Bronchial epithelial cell (primary cell): ENCODE results near the gene PIF1. TPM values are rescaled to one million over a fixed set of nuclear protein-coding genes. Genes with fewer than 3 reads are reported as not detected.

Experiments used
- DNase-seq: peaks from one replicate; pipeline ENCODE4 v3.0.0-alpha.2; 2010; ENCODE audit warnings: low read depth
- FAIRE-seq: peaks from 2 replicates; lab custom pipeline; 2011; peaks lifted over from hg19 to GRCh38; lab: Jason Lieb, UNC
- H3K27me3 ChIP-seq: 2 replicates; pipeline ENCODE4 v1.5.1; 2011; ENCODE audit warnings: low read length; ENCODE audit not compliant: control insufficient read depth, insufficient read depth
- H3K36me3 ChIP-seq: 2 replicates; pipeline ENCODE4 v1.5.1; 2011; ENCODE audit warnings: low read length; ENCODE audit not compliant: control insufficient read depth, insufficient read depth
- H3K4me3 ChIP-seq: 2 replicates; pipeline ENCODE4 v1.5.1; 2011; ENCODE audit warnings: mild to moderate bottlenecking, low read depth, low read length, control low read depth
- CTCF ChIP-seq: IDR thresholded peaks from 2 replicates; pipeline ENCODE4 v1.5.1; 2011; ENCODE audit warnings: mild to moderate bottlenecking, moderate library complexity, low read length, control low read depth, inconsistent platforms; ENCODE audit not compliant: insufficient read depth, severe bottlenecking
- total RNA-seq: library from RNA; depleted of rRNA; stranded (reverse); fragments of >200 nt; gene quantifications from 2 replicates; pipeline ENCODE4 v1.2.1, GENCODE V29; 2014

Gene PIF1
- total RNA-seq, 1 donor from 2014 or later: 0.26 TPM

- H3K4me3 ChIP-seq: peak overlapping the region; percentile 23
- DNase-seq (no peak), FAIRE-seq (no peak)
- H3K27me3 ChIP-seq: peaks cover 20% of the 10 kb centered on the region
- no peak for TF ChIP-seq CTCF
- H3K36me3 ChIP-seq: no peaks in the 10 kb centered on the region
These were observed 50.6 kb downstream of the PIF1 start for GRCh38 chr15:64774629-64775493.

- DNase-seq (no peak), FAIRE-seq (no peak)
- H3K27me3 ChIP-seq: peaks cover 20% of the 10 kb centered on the region
- no peak overlapping the region for H3K4me3 ChIP-seq
- no peak for TF ChIP-seq CTCF
- H3K36me3 ChIP-seq: no peaks in the 10 kb centered on the region
These were observed 51.3 kb downstream of the PIF1 start for GRCh38 chr15:64774037-64774628.

- no peak for TF ChIP-seq CTCF
These were observed 51.8 kb downstream of the PIF1 start for GRCh38 chr15:64773606-64774005.

GRCh38 chr15:64772964-64773363 lies 52.5 kb downstream of the PIF1 start:
- no peak for FAIRE-seq
- TF ChIP-seq CTCF: no peak

More at GRCh38 chr15:64773606-64774005, 51.8 kb downstream of the PIF1 start:
- DNase-seq (no peak), FAIRE-seq (no peak)
- Histone ChIP-seq H3K4me3 (no peak overlapping the region), H3K36me3 (no peaks in the 10 kb centered on the region), H3K27me3 (peaks cover 20% of the 10 kb centered on the region)

GRCh38 chr15:64772488-64772887 lies 53.0 kb downstream of the PIF1 start:
- Histone ChIP-seq H3K27me3 (peaks cover 20% of the 10 kb centered on the region), H3K36me3 (no peaks in the 10 kb centered on the region), H3K4me3 (no peak overlapping the region)
- DNase-seq (no peak), FAIRE-seq (peak; percentile 76)
- no peak for TF ChIP-seq CTCF

More at GRCh38 chr15:64772964-64773363, 52.5 kb downstream of the PIF1 start:
- no peak for DNase-seq
- no peak overlapping the region for H3K4me3 ChIP-seq
- no peaks in the 10 kb centered on the region for H3K36me3 ChIP-seq
- H3K27me3 ChIP-seq: peaks cover 20% of the 10 kb centered on the region
